Measurements from ENCODE around the gene GLI3. TPM values are rescaled to one million over a fixed set of nuclear protein-coding genes. Genes with fewer than 3 reads are reported as not detected.

The GLI3 gene
- total and polyA plus RNA-seq, 11 donors, result 0.50 to 14.4 (median 5.7) TPM

DNA sequence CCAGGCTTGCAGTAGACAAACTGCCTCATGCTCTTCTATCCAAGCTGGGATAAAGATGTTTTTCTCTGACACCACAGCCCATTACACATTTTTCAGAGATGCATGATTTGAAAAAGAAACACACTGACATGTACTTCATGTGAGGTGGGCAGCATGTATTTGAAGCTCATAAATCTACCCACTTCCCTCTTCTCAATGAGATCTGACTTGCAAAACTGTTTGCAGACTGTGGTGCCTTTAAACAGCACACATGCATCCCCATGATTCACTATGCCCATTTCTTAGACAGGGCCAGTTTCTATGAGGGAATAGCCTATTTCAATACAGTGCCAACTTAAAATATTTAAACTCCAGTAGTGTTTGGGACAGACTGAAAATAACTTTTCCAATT lies 109.8 kb downstream of the GLI3 start:
- no peaks in the 10 kb centered on the region for H3K27me3 ChIP-seq
- H3K36me3 ChIP-seq, result no peaks in the 10 kb centered on the region
- intact Hi-C loops (cut with DNase I), result no loop called here
- peaks cover 0 to 13% (median 3%) of the 10 kb centered on the region in 12 donors for H3K9me3 ChIP-seq
- no peaks in the 10 kb centered on the region for H3K4me1 ChIP-seq
- TF ChIP-seq CTCF (IDR thresholded peaks at IDR 0.05), result no peak
- no peak for TF ChIP-seq POLR2A (IDR thresholded peaks at IDR 0.05)
- no peak overlapping the region for H3K27ac ChIP-seq
- ATAC-seq (no peak), DNase-seq (no peak)
- H3K4me3 ChIP-seq, result no peak overlapping the region

DNA sequence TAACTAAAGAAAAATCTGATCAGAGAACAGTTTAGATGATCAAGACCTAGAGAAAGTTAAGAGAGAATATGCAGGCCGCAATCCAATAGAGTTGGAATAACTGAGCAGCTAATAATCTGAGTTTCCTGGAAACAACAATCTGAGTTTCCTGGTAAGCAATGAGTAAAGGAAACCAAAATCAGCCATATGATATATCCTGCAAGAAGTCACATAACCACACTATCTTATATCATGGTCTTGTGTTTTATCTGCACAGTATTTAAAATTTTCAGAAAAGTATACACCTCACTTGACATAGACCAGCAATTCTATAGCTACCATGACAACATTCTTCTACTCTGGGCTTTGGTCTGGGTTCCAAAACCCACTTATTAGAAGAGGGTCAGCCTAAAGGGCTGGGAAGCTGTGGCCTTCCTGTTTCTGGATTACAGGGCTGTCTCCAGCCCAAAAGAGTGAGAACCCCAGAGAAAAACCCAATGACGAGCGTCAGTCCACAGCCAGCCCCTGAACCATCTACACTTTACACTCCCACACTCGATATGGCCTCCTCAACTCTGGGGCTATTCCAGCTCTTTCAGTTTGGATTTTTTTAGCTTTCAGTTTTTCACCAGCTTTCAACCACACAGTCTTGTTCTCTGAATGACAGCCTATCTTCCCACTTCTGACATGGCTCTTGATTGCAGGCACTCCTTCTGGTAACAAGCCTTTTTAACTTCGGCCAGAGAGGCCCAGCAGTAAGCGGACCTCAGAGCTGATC lies 110.4 kb downstream of the GLI3 start:
- Histone ChIP-seq H3K27ac (no peak overlapping the region), H3K4me1 (no peaks in the 10 kb centered on the region), H3K9me3 (peaks cover 0 to 13% (median 3%) of the 10 kb centered on the region in 12 donors), H3K27me3 (no peaks in the 10 kb centered on the region), H3K4me3 (no peak overlapping the region), H3K36me3 (no peaks in the 10 kb centered on the region)
- 82 to 88% (median 84%) methylated on average over 6 of the region's 6 CpGs for WGBS, 4 donors
- no peak for DNase-seq
- intact Hi-C loops (cut with DNase I), result no loop called here
- TF ChIP-seq CTCF (IDR thresholded peaks at IDR 0.05), result no peak
- TF ChIP-seq POLR2A (IDR thresholded peaks at IDR 0.05), result no peak
- no peak for ATAC-seq

DNA sequence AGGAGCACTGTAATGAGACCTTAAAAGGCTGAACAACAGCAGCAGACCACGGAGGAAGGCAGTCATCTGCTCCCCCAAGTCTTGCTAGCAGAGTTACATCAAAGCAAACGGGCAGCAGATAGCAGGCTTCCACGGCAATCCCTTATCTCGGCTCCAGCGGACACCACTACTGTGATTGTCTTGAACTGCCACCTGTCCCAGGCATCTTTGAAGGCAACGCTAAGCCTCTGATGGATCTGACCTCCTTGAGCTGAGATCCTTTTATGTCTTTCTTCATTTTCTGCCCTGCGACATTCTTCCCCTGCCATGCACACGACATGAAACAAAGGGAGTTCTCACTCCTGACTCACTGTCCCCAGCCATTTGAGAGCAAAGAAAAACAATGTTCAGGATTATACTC lies 111.7 kb downstream of the GLI3 start:
- Histone ChIP-seq H3K27ac (no peak overlapping the region), H3K9me3 (peaks cover 0 to under 1% (median 0%) of the 10 kb centered on the region in 12 donors), H3K36me3 (no peaks in the 10 kb centered on the region), H3K4me1 (no peaks in the 10 kb centered on the region), H3K27me3 (no peaks in the 10 kb centered on the region), H3K4me3 (no peak overlapping the region)
- intact Hi-C loops (cut with DNase I), result no loop called here
- TF ChIP-seq CTCF (IDR thresholded peaks at IDR 0.05) (no peak), POLR2A (IDR thresholded peaks at IDR 0.05) (no peak)
- DNase-seq (no peak), ATAC-seq (no peak)
- WGBS, 4 donors, result 83 to 89% (median 86%) methylated on average over 8 of the region's 8 CpGs

DNA sequence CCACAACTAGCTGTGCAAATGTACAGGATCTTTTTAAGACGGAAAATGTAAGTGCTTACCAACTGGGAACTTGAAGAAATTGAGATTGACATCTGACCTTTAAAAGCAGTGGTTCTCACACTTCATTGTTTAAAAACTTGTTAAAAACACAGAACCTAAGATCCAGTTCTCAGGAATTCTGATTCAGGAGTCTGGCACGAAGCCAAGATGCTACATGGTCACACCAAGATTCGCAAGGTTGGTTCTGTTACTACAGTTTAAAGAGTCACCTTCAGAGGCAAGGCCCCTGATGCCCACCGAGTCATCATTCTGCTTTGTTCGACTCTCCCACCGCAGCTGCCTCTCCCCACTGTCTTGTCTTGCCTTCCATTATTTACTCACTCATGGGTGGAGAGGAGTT lies 113.3 kb downstream of the GLI3 start:
- no peak overlapping the region for H3K27ac ChIP-seq
- H3K9me3 ChIP-seq, result no peaks in the 10 kb centered on the region
- intact Hi-C loops (cut with DNase I), result no loop called here
- DNase-seq (no peak), ATAC-seq (no peak)
- no peak overlapping the region for H3K4me3 ChIP-seq
- 92 to 96% (median 95%) methylated on average over 6 of the region's 6 CpGs for WGBS, 4 donors
- no peaks in the 10 kb centered on the region for H3K27me3 ChIP-seq
- no peaks in the 10 kb centered on the region for H3K4me1 ChIP-seq
- H3K36me3 ChIP-seq, result no peaks in the 10 kb centered on the region
- no peak for TF ChIP-seq CTCF (IDR thresholded peaks at IDR 0.05)
- TF ChIP-seq POLR2A (IDR thresholded peaks at IDR 0.05), result no peak

Data from heart left ventricle (tissue), 16 donors.